GM23338 (cell line): ENCODE data around the gene TAL2.

ENCODE experiments used
- CREB1 ChIP-seq: fragments of 250-450 bp; sonication (Bioruptor Pico); IDR thresholded peaks from 2 replicates; pipeline ENCODE4 v1.5.0; 2020; ENCODE audit warnings: low read depth, mild to moderate bottlenecking, moderate library complexity
- CTCF ChIP-seq, 2 experiments: fragments of 200-600 bp in 1 of 2; sonication (generic) in 1 of 2; conservative IDR thresholded peaks; 2 replicates each; pipeline versions ENCODE4 v1.5.1 to v1.6.1; 2016 to 2017; ENCODE audit warnings: antibody characterized with exemption in 2 of 2, low read depth in 2 of 2, mild to moderate bottlenecking in 2 of 2, moderate library complexity in 1 of 2
- ETS1 ChIP-seq: IDR thresholded peaks from 2 replicates; pipeline ENCODE4 v1.6.1; 2016; ENCODE audit warnings: antibody characterized with exemption
- EZH2 ChIP-seq: fragments of 200-600 bp; sonication (generic); IDR thresholded peaks from one replicate; pipeline ENCODE4 v1.8.0; 2017; ENCODE audit warnings: antibody characterized with exemption, mild to moderate bottlenecking, low read depth; ENCODE audit not compliant: unreplicated experiment
- EZH2phosphoT487 ChIP-seq: fragments of 200-600 bp; sonication (generic); IDR thresholded peaks from one replicate; pipeline ENCODE4 v1.8.1; 2018; ENCODE audit warnings: antibody characterized with exemption; ENCODE audit not compliant: unreplicated experiment
- JUNB ChIP-seq: IDR thresholded peaks from one replicate; pipeline ENCODE4 v1.6.1; 2016; ENCODE audit warnings: antibody characterized with exemption; ENCODE audit not compliant: unreplicated experiment
- POLR2AphosphoS5 ChIP-seq: IDR thresholded peaks from 2 replicates; pipeline ENCODE4 v1.6.1; 2016; ENCODE audit warnings: antibody characterized with exemption, low read depth
- REST ChIP-seq: IDR thresholded peaks from one replicate; pipeline ENCODE4 v1.6.1; 2018; ENCODE audit warnings: antibody characterized with exemption; ENCODE audit not compliant: unreplicated experiment
- TF ChIP-seq, protein P1 (sequence below): fragments of 250-450 bp; sonication (Bioruptor Pico); IDR thresholded peaks from 2 replicates; pipeline ENCODE4 v1.5.0; 2020; ENCODE audit warnings: mild to moderate bottlenecking, moderate library complexity

DNA sequence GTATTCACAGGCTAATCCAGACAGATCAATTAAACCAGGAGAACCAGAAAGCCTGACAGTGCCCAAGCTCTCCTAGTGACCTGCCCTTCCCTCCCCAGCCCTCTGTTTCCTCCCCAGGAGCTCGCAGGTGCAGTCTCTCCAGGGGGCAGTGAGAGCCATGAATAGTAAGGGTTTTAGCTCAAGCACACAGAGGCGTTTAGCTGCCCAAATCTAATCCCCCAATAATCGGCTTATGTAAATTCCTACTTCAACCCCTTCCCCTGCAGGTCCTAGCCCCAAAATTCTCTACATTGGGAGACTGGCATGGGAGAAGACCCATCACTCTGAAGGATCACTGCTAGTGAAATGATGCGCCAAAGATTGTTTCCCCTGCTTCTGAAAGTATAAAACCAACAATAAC is 10.5 kb upstream of the TAL2 start:
- TF ChIP-seq CTCF (conservative IDR thresholded peaks at IDR 0.05; ENCODE audit: low read depth in 2 of 2) (no peak), POLR2AphosphoS5 (no peak), REST (no peak), EZH2phosphoT487 (no peak), EZH2 (no peak), JUNB (no peak), CREB1 (no peak), ETS1 (no peak)
- TF ChIP-seq, protein P1, sequence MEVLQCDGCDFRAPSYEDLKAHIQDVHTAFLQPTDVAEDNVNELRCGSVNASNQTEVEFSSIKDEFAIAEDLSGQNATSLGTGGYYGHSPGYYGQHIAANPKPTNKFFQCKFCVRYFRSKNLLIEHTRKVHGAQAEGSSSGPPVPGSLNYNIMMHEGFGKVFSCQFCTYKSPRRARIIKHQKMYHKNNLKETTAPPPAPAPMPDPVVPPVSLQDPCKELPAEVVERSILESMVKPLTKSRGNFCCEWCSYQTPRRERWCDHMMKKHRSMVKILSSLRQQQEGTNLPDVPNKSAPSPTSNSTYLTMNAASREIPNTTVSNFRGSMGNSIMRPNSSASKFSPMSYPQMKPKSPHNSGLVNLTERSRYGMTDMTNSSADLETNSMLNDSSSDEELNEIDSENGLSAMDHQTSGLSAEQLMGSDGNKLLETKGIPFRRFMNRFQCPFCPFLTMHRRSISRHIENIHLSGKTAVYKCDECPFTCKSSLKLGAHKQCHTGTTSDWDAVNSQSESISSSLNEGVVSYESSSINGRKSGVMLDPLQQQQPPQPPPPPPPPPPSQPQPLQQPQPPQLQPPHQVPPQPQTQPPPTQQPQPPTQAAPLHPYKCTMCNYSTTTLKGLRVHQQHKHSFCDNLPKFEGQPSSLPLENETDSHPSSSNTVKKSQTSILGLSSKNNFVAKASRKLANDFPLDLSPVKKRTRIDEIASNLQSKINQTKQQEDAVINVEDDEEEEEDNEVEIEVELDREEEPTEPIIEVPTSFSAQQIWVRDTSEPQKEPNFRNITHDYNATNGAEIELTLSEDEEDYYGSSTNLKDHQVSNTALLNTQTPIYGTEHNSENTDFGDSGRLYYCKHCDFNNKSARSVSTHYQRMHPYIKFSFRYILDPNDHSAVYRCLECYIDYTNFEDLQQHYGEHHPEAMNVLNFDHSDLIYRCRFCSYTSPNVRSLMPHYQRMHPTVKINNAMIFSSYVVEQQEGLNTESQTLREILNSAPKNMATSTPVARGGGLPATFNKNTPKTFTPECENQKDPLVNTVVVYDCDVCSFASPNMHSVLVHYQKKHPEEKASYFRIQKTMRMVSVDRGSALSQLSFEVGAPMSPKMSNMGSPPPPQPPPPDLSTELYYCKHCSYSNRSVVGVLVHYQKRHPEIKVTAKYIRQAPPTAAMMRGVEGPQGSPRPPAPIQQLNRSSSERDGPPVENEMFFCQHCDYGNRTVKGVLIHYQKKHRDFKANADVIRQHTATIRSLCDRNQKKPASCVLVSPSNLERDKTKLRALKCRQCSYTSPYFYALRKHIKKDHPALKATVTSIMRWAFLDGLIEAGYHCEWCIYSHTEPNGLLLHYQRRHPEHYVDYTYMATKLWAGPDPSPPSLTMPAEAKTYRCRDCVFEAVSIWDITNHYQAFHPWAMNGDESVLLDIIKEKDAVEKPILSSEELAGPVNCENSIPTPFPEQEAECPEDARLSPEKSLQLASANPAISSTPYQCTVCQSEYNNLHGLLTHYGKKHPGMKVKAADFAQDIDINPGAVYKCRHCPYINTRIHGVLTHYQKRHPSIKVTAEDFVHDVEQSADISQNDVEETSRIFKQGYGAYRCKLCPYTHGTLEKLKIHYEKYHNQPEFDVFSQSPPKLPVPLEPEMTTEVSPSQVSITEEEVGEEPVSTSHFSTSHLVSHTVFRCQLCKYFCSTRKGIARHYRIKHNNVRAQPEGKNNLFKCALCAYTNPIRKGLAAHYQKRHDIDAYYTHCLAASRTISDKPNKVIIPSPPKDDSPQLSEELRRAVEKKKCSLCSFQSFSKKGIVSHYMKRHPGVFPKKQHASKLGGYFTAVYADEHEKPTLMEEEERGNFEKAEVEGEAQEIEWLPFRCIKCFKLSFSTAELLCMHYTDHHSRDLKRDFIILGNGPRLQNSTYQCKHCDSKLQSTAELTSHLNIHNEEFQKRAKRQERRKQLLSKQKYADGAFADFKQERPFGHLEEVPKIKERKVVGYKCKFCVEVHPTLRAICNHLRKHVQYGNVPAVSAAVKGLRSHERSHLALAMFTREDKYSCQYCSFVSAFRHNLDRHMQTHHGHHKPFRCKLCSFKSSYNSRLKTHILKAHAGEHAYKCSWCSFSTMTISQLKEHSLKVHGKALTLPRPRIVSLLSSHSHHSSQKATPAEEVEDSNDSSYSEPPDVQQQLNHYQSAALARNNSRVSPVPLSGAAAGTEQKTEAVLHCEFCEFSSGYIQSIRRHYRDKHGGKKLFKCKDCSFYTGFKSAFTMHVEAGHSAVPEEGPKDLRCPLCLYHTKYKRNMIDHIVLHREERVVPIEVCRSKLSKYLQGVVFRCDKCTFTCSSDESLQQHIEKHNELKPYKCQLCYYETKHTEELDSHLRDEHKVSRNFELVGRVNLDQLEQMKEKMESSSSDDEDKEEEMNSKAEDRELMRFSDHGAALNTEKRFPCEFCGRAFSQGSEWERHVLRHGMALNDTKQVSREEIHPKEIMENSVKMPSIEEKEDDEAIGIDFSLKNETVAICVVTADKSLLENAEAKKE (CRISPR knock-in tag), result no peak
